PFSK-1 (cell line): ENCODE measurements around the gene MT1X. TPM values are rescaled to one million over a fixed set of nuclear protein-coding genes. Genes with fewer than 3 reads are reported as not detected.
A peak's percentile ranks its signal among the peaks of the same experiment; 100 is the strongest.

Experiments used
- FOXP2 ChIP-seq: optimal IDR thresholded peaks from 2 replicates; pipeline ENCODE3; 2011; ENCODE audit warnings: borderline replicate concordance, control low read depth, inconsistent platforms; ENCODE audit not compliant: insufficient read depth; ENCODE audit errors: extremely low read length, extremely low read depth
- POLR2AphosphoS5 ChIP-seq: IDR thresholded peaks from 2 replicates; pipeline ENCODE4 v1.6.1; 2012; ENCODE audit warnings: low read depth, mild to moderate bottlenecking, control low read depth, low read length, moderate library complexity
- REST ChIP-seq, 2 experiments: IDR thresholded peaks; 2 replicates each; pipeline versions ENCODE4 v1.6.1 to v1.8.0; 2011 to 2012; ENCODE audit warnings: low read depth in 2 of 2, low read length in 2 of 2, control low read depth in 1 of 2, inconsistent platforms in 1 of 2, mild to moderate bottlenecking in 1 of 2, moderate library complexity in 1 of 2; ENCODE audit not compliant: insufficient read depth in 1 of 2
- SIN3A ChIP-seq: IDR thresholded peaks from 2 replicates; pipeline ENCODE4 v1.6.1; 2012; ENCODE audit warnings: mild to moderate bottlenecking, low read length, moderate library complexity, borderline replicate concordance; ENCODE audit not compliant: insufficient read depth
- TAF1 ChIP-seq: IDR thresholded peaks from 2 replicates; pipeline ENCODE4 v1.6.1; 2012; ENCODE audit warnings: low read length, control low read depth, borderline replicate concordance; ENCODE audit not compliant: insufficient read depth
- polyA plus RNA-seq: library from polyadenylated mRNA; unstranded; fragments of >200 nt; gene quantifications from one replicate; pipeline ENCODE4 v1.2.1, GENCODE V29; 2012; ENCODE audit warnings: low read depth, missing spikeins; ENCODE audit not compliant: insufficient read length

MT1X gene
- polyA plus RNA-seq: 6.6 TPM

GRCh38 chr16:56681939-56682702, at the start of gene MT1X:
Gene MT1X (plus strand): TSS chr16:56682470. CDS start chr16:56682541, 71 bp downstream.
- TF ChIP-seq SIN3A: no peak
- peak; percentile 68 for TF ChIP-seq POLR2AphosphoS5
- no peak for TF ChIP-seq TAF1

GRCh38 chr16:56632848-56633365, 49.4 kb upstream of the MT1X start:
- TF ChIP-seq TAF1: no peak
- no peak for TF ChIP-seq SIN3A
- no peak for TF ChIP-seq REST (IDR thresholded peaks at IDR 0.05; ENCODE audit: insufficient read depth in 1 of 2, low read depth in 2 of 2, low read length in 2 of 2)
- no peak for TF ChIP-seq POLR2AphosphoS5
- TF ChIP-seq FOXP2: no peak

- no peak for TF ChIP-seq TAF1
- TF ChIP-seq REST (IDR thresholded peaks at IDR 0.05; ENCODE audit: insufficient read depth in 1 of 2, low read depth in 2 of 2, low read length in 2 of 2): no peak
- no peak for TF ChIP-seq POLR2AphosphoS5
- no peak for TF ChIP-seq FOXP2
- no peak for TF ChIP-seq SIN3A
Measured at GRCh38 chr16:56633535-56633934, 48.7 kb upstream of the MT1X start.

GRCh38 chr16:56634715-56635440, 47.4 kb upstream of the MT1X start:
- TF ChIP-seq REST (IDR thresholded peaks at IDR 0.05; ENCODE audit: insufficient read depth in 1 of 2, low read depth in 2 of 2, low read length in 2 of 2) (no peak), TAF1 (no peak), SIN3A (no peak), POLR2AphosphoS5 (no peak), FOXP2 (no peak)

GRCh38 chr16:56635441-56635967, 46.8 kb upstream of the MT1X start:
- no peak for TF ChIP-seq POLR2AphosphoS5
- no peak for TF ChIP-seq FOXP2
- TF ChIP-seq TAF1: no peak
- TF ChIP-seq SIN3A: no peak
- TF ChIP-seq REST (IDR thresholded peaks at IDR 0.05; ENCODE audit: insufficient read depth in 1 of 2, low read depth in 2 of 2, low read length in 2 of 2): no peak
